Endothelial cell of umbilical vein (primary cell): Measurements from ENCODE around the gene APMAP. TPM values are rescaled to one million over a fixed set of nuclear protein-coding genes. Genes with fewer than 3 reads are reported as not detected.

Source experiments
- BruUV-seq: library from RNA; stranded (reverse); fragments of 400-500 nt; replicated peaks from 2 replicates; lab custom pipeline; 2021; lab: Mats Ljungman, UMichigan
- CTCF ChIA-PET: fragments of 300-600, 350-600 bp; sonication (Branson Sonifier 250); formaldehyde crosslinking; loops from one replicate; lab custom pipeline; 2021; ENCODE audit warnings: antibody characterized with exemption, inconsistent platforms; lab: Charles Lee
- POLR2A ChIA-PET: fragments of 300-600, 350-600 bp; sonication (Branson Sonifier 250); formaldehyde crosslinking; loops from one replicate; lab custom pipeline; 2021; ENCODE audit warnings: antibody characterized with exemption, inconsistent platforms; lab: Charles Lee
- DNase-seq: peaks from one replicate; pipeline ENCODE4 v3.0.0-alpha.2; 2011; ENCODE audit warnings: low read depth, low spot score
- FAIRE-seq: peaks from 2 replicates; lab custom pipeline; 2011; peaks lifted over from hg19 to GRCh38; lab: Jason Lieb, UNC
- H2AFZ ChIP-seq: 2 replicates; pipeline ENCODE4 v1.6.0; 2012; ENCODE audit warnings: low read depth, low read length, control low read depth, inconsistent platforms
- H3K27ac ChIP-seq: 2 replicates; pipeline ENCODE4 v1.5.1; 2011; ENCODE audit warnings: low read depth, mild to moderate bottlenecking, control low read depth, low read length, moderate library complexity; ENCODE audit not compliant: insufficient read depth
- H3K27me3 ChIP-seq, 2 experiments: 2 replicates each; pipeline versions ENCODE4 v1.6.0 to v1.6.1; 2011; ENCODE audit warnings: low read length in 2 of 2, mixed read lengths in 1 of 2; ENCODE audit not compliant: control insufficient read depth in 2 of 2, insufficient read depth in 2 of 2
- H3K36me3 ChIP-seq, 2 experiments: 2 replicates in 1 of 2; 3 replicates in 1 of 2; pipeline ENCODE4 v1.5.1; 2011; ENCODE audit warnings: low read length in 2 of 2, mild to moderate bottlenecking in 1 of 2, moderate library complexity in 1 of 2; ENCODE audit not compliant: control insufficient read depth in 2 of 2, insufficient read depth in 2 of 2; ENCODE audit errors: extremely low read depth in 1 of 2
- H3K4me1 ChIP-seq: 3 replicates; pipeline ENCODE4 v1.5.1; 2011; ENCODE audit warnings: mild to moderate bottlenecking, low read length; ENCODE audit not compliant: control insufficient read depth, insufficient read depth; ENCODE audit errors: extremely low read depth
- H3K4me2 ChIP-seq: 2 replicates; pipeline ENCODE4 v1.6.1; 2011; ENCODE audit warnings: low read length, control low read depth, mixed read lengths; ENCODE audit not compliant: insufficient read depth
- H3K4me3 ChIP-seq, 3 experiments: fragments of 200-600 bp in 1 of 3; sonication (generic), shearing (Covaris generic) in 1 of 3; replicated peaks in 1 of 3; 2 replicates each; pipeline ENCODE4 v1.5.1; 2011 to 2016; ENCODE audit warnings: control low read depth in 3 of 3, low read length in 3 of 3, mild to moderate bottlenecking in 2 of 3, inconsistent platforms in 1 of 3, low read depth in 1 of 3, moderate library complexity in 1 of 3; ENCODE audit not compliant: insufficient read depth in 1 of 3
- H3K79me2 ChIP-seq: 2 replicates; pipeline ENCODE4 v1.6.0; 2012; ENCODE audit warnings: low read length, inconsistent platforms; ENCODE audit not compliant: control insufficient read depth, insufficient read depth
- H3K9ac ChIP-seq: replicated peaks from 2 replicates; pipeline ENCODE3; 2011; ENCODE audit warnings: low read length, control low read depth; ENCODE audit not compliant: insufficient read depth; ENCODE audit errors: extremely low read depth
- H3K9me1 ChIP-seq: replicated peaks from 3 replicates; pipeline ENCODE4 v1.6.0; 2011; ENCODE audit warnings: mild to moderate bottlenecking, low read length; ENCODE audit not compliant: control insufficient read depth, insufficient read depth; ENCODE audit errors: extremely low read depth
- H3K9me3 ChIP-seq: replicated peaks from 2 replicates; pipeline ENCODE4 v1.5.1; 2012; ENCODE audit warnings: low read length, inconsistent platforms; ENCODE audit not compliant: control insufficient read depth, insufficient read depth
- H4K20me1 ChIP-seq: replicated peaks from 2 replicates; pipeline ENCODE3; 2011; ENCODE audit warnings: mild to moderate bottlenecking, low read length; ENCODE audit not compliant: control insufficient read depth, insufficient read depth; ENCODE audit errors: extremely low read depth
- EZH2 ChIP-seq: IDR thresholded peaks from 2 replicates; pipeline ENCODE4 v1.6.1; 2012; ENCODE audit warnings: borderline replicate concordance, low read depth, mild to moderate bottlenecking, moderate library complexity, low read length, inconsistent platforms; ENCODE audit not compliant: severe bottlenecking
- FOS ChIP-seq: IDR thresholded peaks from 2 replicates; pipeline ENCODE4 v1.6.1; 2011; ENCODE audit warnings: mild to moderate bottlenecking, low read length, moderate library complexity, borderline replicate concordance; ENCODE audit not compliant: insufficient read depth
- GATA2 ChIP-seq: IDR thresholded peaks from 2 replicates; pipeline ENCODE4 v1.7.0; 2011; ENCODE audit warnings: low read depth, mild to moderate bottlenecking, moderate library complexity, mixed read lengths, low read length; ENCODE audit not compliant: insufficient read length, insufficient read depth
- JUN ChIP-seq: IDR thresholded peaks from 2 replicates; pipeline ENCODE4 v1.6.1; 2011; ENCODE audit warnings: borderline replicate concordance, low read depth; ENCODE audit not compliant: insufficient read length, insufficient read depth
- MYC ChIP-seq: IDR thresholded peaks from one replicate; pipeline ENCODE4 v1.6.1; 2011; ENCODE audit warnings: mild to moderate bottlenecking, low read depth, low read length
- POLR2A ChIP-seq: IDR thresholded peaks from 2 replicates; pipeline ENCODE4 v1.6.1; 2012; ENCODE audit warnings: low read depth, mild to moderate bottlenecking, control low read depth, low read length
- POLR2AphosphoS5 ChIP-seq: IDR thresholded peaks from 2 replicates; pipeline ENCODE4 v1.6.1; 2012; ENCODE audit warnings: low read depth, mild to moderate bottlenecking, control low read depth, low read length, moderate library complexity; ENCODE audit not compliant: insufficient read depth
- dilution Hi-C: fragments of 300-500 bp; cut with MboI; formaldehyde crosslinking; loops from one replicate; pipeline ENCODE4 v1.15.0; 2019; ENCODE audit warnings: low sequenced_read_pairs; ENCODE audit not compliant: extremely low pct_ligation_motif_present
- intact Hi-C: fragments of 100-400 bp; cut with micrococcal nuclease; formaldehyde crosslinking; loops from one replicate; pipeline ENCODE4 v1.10.0; 2022
- polyA plus RNA-seq, 4 experiments: library from polyadenylated mRNA; depleted of rRNA in 3 of 4; stranded (reverse) in 3 of 4; unstranded in 1 of 4; fragments of >200 nt; gene quantifications; 2 replicates each; pipeline versions ENCODE4 v1.2.1 to v1.2.3, GENCODE V29; 2011 to 2012; ENCODE audit warnings: missing spikeins in 1 of 4
- total RNA-seq: library from RNA; stranded (reverse); gene quantifications from 2 replicates; pipeline ENCODE4 v1.2.3, GENCODE V29; 2021
- TF ChIP-seq, protein P1 (sequence below), 2 donors: IDR thresholded peaks; 1 replicate in 1 of 2; 2 replicates in 1 of 2; pipeline ENCODE4 v1.5.1; 2011; ENCODE audit warnings: low read length in 2 of 2, mild to moderate bottlenecking in 2 of 2, moderate library complexity in 2 of 2, control low read depth in 1 of 2, inconsistent platforms in 1 of 2, low read depth in 1 of 2; ENCODE audit not compliant: insufficient read depth in 1 of 2; ENCODE audit errors: extremely low read depth in 1 of 2
- TF ChIP-seq, protein P2 (sequence below): IDR thresholded peaks from 2 replicates; pipeline ENCODE4 v1.6.1; 2011; ENCODE audit not compliant: insufficient read depth, insufficient read length

APMAP gene
- total and polyA plus RNA-seq, 2 donors (not counting 3 experiments of a cell fraction or from before 2014, with no cell fraction given): 80.7 to 110 TPM

DNA sequence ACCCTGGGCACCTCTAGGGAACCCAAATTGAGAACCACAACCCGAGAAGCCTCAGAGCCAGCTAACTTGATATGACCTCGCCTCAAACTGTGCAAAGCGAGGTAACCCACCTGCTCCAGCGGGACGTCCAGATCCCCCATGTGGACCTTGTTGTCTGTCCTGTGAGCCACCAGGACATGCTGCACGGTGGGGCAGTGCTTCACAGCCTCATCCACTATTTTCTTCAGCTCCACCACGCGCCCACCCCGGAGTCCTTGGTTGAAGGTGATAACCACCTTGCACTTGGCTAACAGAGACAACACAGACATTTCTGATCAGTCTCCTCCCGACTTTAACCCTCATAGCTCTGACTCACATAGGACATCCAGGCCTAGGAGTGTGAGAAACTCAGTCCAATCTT lies 30.8 kb upstream of the APMAP start:
- no peaks in the 10 kb centered on the region for H3K4me1 ChIP-seq
- H3K9ac ChIP-seq: no peak overlapping the region
- no peak overlapping the region for H3K4me2 ChIP-seq
- no peak for DNase-seq
- dilution Hi-C loops (no loop called here), intact Hi-C loops (no loop called here)
- POLR2A ChIA-PET: no interaction called here
- no peak for FAIRE-seq
- H3K27me3 ChIP-seq: no peaks in the 10 kb centered on the region
- TF ChIP-seq, protein P1, sequence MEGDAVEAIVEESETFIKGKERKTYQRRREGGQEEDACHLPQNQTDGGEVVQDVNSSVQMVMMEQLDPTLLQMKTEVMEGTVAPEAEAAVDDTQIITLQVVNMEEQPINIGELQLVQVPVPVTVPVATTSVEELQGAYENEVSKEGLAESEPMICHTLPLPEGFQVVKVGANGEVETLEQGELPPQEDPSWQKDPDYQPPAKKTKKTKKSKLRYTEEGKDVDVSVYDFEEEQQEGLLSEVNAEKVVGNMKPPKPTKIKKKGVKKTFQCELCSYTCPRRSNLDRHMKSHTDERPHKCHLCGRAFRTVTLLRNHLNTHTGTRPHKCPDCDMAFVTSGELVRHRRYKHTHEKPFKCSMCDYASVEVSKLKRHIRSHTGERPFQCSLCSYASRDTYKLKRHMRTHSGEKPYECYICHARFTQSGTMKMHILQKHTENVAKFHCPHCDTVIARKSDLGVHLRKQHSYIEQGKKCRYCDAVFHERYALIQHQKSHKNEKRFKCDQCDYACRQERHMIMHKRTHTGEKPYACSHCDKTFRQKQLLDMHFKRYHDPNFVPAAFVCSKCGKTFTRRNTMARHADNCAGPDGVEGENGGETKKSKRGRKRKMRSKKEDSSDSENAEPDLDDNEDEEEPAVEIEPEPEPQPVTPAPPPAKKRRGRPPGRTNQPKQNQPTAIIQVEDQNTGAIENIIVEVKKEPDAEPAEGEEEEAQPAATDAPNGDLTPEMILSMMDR (IDR thresholded peaks at IDR 0.05; ENCODE audit: extremely low read depth in 1 of 2, insufficient read depth in 1 of 2, low read depth in 1 of 2, low read length in 2 of 2): no peak
- TF ChIP-seq EZH2: no peak
- TF ChIP-seq FOS: no peak
- TF ChIP-seq MYC: no peak
- TF ChIP-seq POLR2AphosphoS5: no peak
- TF ChIP-seq, protein P2, sequence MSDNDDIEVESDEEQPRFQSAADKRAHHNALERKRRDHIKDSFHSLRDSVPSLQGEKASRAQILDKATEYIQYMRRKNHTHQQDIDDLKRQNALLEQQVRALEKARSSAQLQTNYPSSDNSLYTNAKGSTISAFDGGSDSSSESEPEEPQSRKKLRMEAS: no peak
- no peak for TF ChIP-seq GATA2
- no peak for TF ChIP-seq POLR2A
- TF ChIP-seq JUN: no peak
- no TSS peak for BruUV-seq
- H2AFZ ChIP-seq: no peak overlapping the region
- H3K4me3 ChIP-seq: no peak overlapping the region
- no peaks in the 10 kb centered on the region for H3K36me3 ChIP-seq
- H3K27ac ChIP-seq: no peak overlapping the region
- H3K9me1 ChIP-seq: no peaks in the 10 kb centered on the region
- no peaks in the 10 kb centered on the region for H4K20me1 ChIP-seq
- H3K79me2 ChIP-seq: no peaks in the 10 kb centered on the region
- H3K9me3 ChIP-seq: no peaks in the 10 kb centered on the region
- CTCF ChIA-PET: no interaction called here
